OCI-LY7 (cell line): ENCODE data around the gene DMAC2. TPM values are rescaled to one million over a fixed set of nuclear protein-coding genes. Genes with fewer than 3 reads are reported as not detected.

Source experiments
- BruUV-seq: library from RNA; stranded (reverse); fragments of 400-500 nt; replicated peaks from 2 replicates; lab custom pipeline; 2021; lab: Mats Ljungman, UMichigan
- CTCF ChIA-PET: fragments of 300-600 bp; sonication (Branson Sonifier 250); formaldehyde crosslinking; loops from one replicate; lab custom pipeline; 2022; ENCODE audit warnings: antibody characterized with exemption; ENCODE audit not compliant: unreplicated experiment; lab: Charles Lee
- POLR2A ChIA-PET: fragments of 300-600 bp; sonication (Branson Sonifier 250); formaldehyde crosslinking; loops from one replicate; lab custom pipeline; 2022; ENCODE audit warnings: antibody characterized with exemption; lab: Charles Lee
- DNase-seq: peaks from one replicate; pipeline ENCODE4 v3.0.0-alpha.2; 2015; ENCODE audit warnings: low spot score
- H2AFZ ChIP-seq: fragments of 200-600 bp; sonication (generic), shearing (Covaris generic); 2 replicates; pipeline ENCODE4 v1.6.1; 2014; ENCODE audit warnings: mild to moderate bottlenecking, antibody characterized with exemption, low read length, moderate library complexity
- H3K27ac ChIP-seq: fragments of 200-600 bp; sonication (generic); 2 replicates; pipeline ENCODE4 v1.5.1; 2014; ENCODE audit warnings: mixed run types, low read depth, mild to moderate bottlenecking, moderate library complexity, low read length, inconsistent platforms; ENCODE audit not compliant: poor library complexity, severe bottlenecking
- H3K36me3 ChIP-seq: fragments of 200-600 bp; sonication (generic); 2 replicates; pipeline ENCODE4 v1.6.1; 2014; ENCODE audit warnings: mild to moderate bottlenecking, antibody characterized with exemption, low read length, moderate library complexity, mixed read lengths; ENCODE audit not compliant: insufficient read depth
- H3K4me1 ChIP-seq: fragments of 200-600 bp; sonication (generic); 2 replicates; pipeline ENCODE4 v1.5.1; 2014; ENCODE audit warnings: mild to moderate bottlenecking, low read length; ENCODE audit not compliant: insufficient read depth, poor library complexity, severe bottlenecking
- H3K4me2 ChIP-seq: fragments of 200-600 bp; sonication (generic); 2 replicates; pipeline ENCODE4 v1.6.1; 2014; ENCODE audit warnings: mild to moderate bottlenecking, low read length
- H3K4me3 ChIP-seq: fragments of 200-600 bp; sonication (generic); 2 replicates; pipeline ENCODE4 v1.5.1; 2014; ENCODE audit warnings: mild to moderate bottlenecking, low read depth, low read length; ENCODE audit not compliant: poor library complexity, severe bottlenecking
- H3K79me2 ChIP-seq: fragments of 200-600 bp; sonication (generic); 2 replicates; pipeline ENCODE4 v1.6.1; 2016; ENCODE audit warnings: low read depth, mild to moderate bottlenecking, low read length, moderate library complexity, mixed read lengths; ENCODE audit not compliant: insufficient read depth
- H3K9me2 ChIP-seq: fragments of 200-600 bp; sonication (generic); 2 replicates; pipeline ENCODE4 v1.6.1; 2016; ENCODE audit warnings: mild to moderate bottlenecking, low read length, mixed read lengths; ENCODE audit not compliant: insufficient read depth
- H3K9me3 ChIP-seq: fragments of 200-600 bp; sonication (generic); 2 replicates; pipeline ENCODE4 v1.6.1; 2014; ENCODE audit warnings: mild to moderate bottlenecking, mixed run types, low read length, mixed read lengths
- H4K20me1 ChIP-seq: fragments of 200-600 bp; sonication (generic); 2 replicates; pipeline ENCODE4 v1.6.1; 2014; ENCODE audit warnings: mild to moderate bottlenecking, antibody characterized with exemption, low read length, moderate library complexity, mixed read lengths; ENCODE audit not compliant: insufficient read depth
- EZH2phosphoT487 ChIP-seq: fragments of 200-600 bp; sonication (generic); IDR thresholded peaks from 2 replicates; pipeline ENCODE4 v1.6.1; 2018; ENCODE audit warnings: low read depth, borderline replicate concordance, mild to moderate bottlenecking, mixed run types, antibody characterized with exemption, low read length, moderate library complexity, mixed read lengths
- intact Hi-C: fragments of 100-400 bp; cut with micrococcal nuclease; formaldehyde crosslinking; loops from one replicate; pipeline ENCODE4 v1.10.0; 2022; ENCODE audit not compliant: unreplicated experiment
- total RNA-seq, 2 experiments: library from RNA; depleted of rRNA in 1 of 2; stranded (reverse); fragments of >200 nt in 1 of 2; shearing (Covaris generic) in 1 of 2; gene quantifications; 2 replicates each; pipeline ENCODE4 v1.2.3, GENCODE V29; 2014 to 2022
- TF ChIP-seq, protein P1 (sequence below): fragments of 200-600 bp; sonication (generic); conservative IDR thresholded peaks from 2 replicates; pipeline ENCODE4 v1.5.1; 2014; ENCODE audit warnings: mild to moderate bottlenecking, antibody characterized with exemption, low read length, moderate library complexity, mixed read lengths

Gene DMAC2
- total RNA-seq, 2 experiments from 2014 or later, result 30.6 to 41.6 TPM

- intact Hi-C loops, result no loop called here
- ChIA-PET CTCF (no interaction called here), POLR2A (interaction anchor here (1.4 kb wide), 1 partner anchor 40 kb away, joined by 3 read pairs; no protein-coding TSS in a partner anchor)
- H3K9me2 ChIP-seq, result no peaks in the 10 kb centered on the region
- no peak overlapping the region for H3K4me2 ChIP-seq
- TF ChIP-seq EZH2phosphoT487, result no peak
- TF ChIP-seq, protein P1, sequence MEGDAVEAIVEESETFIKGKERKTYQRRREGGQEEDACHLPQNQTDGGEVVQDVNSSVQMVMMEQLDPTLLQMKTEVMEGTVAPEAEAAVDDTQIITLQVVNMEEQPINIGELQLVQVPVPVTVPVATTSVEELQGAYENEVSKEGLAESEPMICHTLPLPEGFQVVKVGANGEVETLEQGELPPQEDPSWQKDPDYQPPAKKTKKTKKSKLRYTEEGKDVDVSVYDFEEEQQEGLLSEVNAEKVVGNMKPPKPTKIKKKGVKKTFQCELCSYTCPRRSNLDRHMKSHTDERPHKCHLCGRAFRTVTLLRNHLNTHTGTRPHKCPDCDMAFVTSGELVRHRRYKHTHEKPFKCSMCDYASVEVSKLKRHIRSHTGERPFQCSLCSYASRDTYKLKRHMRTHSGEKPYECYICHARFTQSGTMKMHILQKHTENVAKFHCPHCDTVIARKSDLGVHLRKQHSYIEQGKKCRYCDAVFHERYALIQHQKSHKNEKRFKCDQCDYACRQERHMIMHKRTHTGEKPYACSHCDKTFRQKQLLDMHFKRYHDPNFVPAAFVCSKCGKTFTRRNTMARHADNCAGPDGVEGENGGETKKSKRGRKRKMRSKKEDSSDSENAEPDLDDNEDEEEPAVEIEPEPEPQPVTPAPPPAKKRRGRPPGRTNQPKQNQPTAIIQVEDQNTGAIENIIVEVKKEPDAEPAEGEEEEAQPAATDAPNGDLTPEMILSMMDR, result no peak
- H2AFZ ChIP-seq, result no peak overlapping the region
- DNase-seq, result no peak
- no peaks in the 10 kb centered on the region for H3K79me2 ChIP-seq
- H3K36me3 ChIP-seq, result peaks cover 38% of the 10 kb centered on the region
- no peaks in the 10 kb centered on the region for H3K4me1 ChIP-seq
- H3K27ac ChIP-seq, result no peak overlapping the region
- H3K4me3 ChIP-seq, result no peak overlapping the region
- no TSS peak for BruUV-seq
- H3K9me3 ChIP-seq, result no peaks in the 10 kb centered on the region
- no peaks in the 10 kb centered on the region for H4K20me1 ChIP-seq
These were observed 11.2 kb downstream of the DMAC2 start for GRCh38 chr19:41428481-41428859.

DNA sequence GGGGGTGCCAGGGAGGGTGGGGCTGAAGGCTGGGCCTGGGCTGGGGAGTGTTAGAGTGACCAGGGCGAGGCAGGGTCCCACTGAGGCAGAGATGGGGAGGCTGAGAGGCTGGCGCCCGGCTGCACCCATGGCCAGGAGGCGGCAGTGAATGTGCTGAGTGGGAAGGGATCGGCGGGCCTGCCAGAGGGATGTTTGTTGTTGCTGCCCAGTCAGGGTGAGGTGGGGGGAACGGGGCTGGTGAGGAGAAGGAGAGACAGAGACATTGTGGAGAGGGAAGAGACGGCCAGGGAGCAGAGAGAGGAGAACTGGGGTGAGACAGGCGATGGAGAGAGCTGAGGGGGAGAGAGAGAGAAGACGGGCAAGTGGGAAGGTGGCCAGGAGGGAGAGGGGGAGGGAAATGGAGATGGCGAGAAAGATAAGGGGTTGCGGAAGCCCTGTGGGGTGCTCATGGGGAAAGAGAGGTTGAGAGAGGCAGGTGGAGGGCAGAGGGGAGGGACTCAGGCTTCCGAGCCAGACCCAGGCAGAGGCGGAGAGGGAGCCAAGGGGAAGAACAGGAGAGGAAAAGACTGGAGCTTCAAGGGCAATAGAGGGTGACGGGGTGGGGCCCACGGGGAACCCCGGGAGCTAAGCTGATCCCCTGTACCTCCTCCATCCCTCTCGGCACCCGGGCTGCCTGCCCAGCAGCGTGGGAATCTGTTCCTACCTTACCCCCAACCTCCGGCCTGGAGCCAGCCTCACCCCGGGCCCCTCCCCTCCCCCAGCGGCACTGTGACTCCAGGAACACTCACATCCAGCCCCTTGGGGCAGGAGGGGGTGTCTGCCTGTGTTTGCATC, 11.8 kb downstream of the DMAC2 start:
- Histone ChIP-seq H3K4me3 (no peak overlapping the region), H4K20me1 (no peaks in the 10 kb centered on the region), H3K79me2 (no peaks in the 10 kb centered on the region), H3K4me1 (no peaks in the 10 kb centered on the region), H2AFZ (no peak overlapping the region), H3K9me3 (no peaks in the 10 kb centered on the region), H3K9me2 (no peaks in the 10 kb centered on the region), H3K36me3 (peaks cover 32% of the 10 kb centered on the region), H3K27ac (no peak overlapping the region), H3K4me2 (no peak overlapping the region)
- TF ChIP-seq EZH2phosphoT487, result no peak
- TF ChIP-seq, protein P1, result no peak
- no TSS peak for BruUV-seq
- CTCF ChIA-PET, result no interaction called here
- POLR2A ChIA-PET, result interaction anchor here (1.4 kb wide), 1 partner anchor 40 kb away, joined by 3 read pairs; no protein-coding TSS in a partner anchor
- DNase-seq, result no peak
- intact Hi-C loops, result no loop called here
